ENCODE measurements around the gene TSPAN14. TPM values are rescaled to one million over a fixed set of nuclear protein-coding genes. Genes with fewer than 3 reads are reported as not detected.

Gene TSPAN14
- total RNA-seq, 4 donors from 2014 or later = 17.9 to 50.5 (median 38.4) TPM

DNA sequence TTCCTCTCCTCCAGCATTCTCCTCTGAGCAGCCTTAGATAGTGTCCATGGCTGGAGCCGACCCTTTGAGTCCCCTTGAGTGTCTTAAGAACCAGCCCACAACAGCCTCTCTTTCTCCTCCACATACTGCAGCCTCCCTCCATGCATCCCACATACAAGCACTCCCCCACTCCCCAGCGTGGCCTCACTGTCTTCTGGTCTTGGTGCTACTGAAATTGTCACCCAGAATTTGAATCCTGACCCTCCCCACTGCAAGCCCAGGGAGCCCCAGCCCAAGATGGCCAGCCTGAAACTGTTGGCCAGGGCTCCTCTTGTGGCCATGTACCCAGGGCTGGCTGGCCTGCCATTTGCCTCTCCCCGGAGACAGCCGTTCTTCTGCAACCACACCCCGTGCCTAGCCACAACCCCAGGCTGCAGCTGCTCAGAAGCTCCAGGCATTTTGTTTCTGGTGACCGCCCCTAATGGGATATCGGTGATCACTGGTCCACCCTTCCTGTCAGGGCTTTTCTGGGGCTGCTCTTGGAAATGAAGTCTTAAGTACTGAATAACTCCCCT lies 64.8 kb downstream of the TSPAN14 start:
- Histone ChIP-seq H3K36me3 (peaks cover 42 to 81% (median 73%) of the 10 kb centered on the region in 4 donors), H3K27me3 (no peaks in the 10 kb centered on the region), H3K4me1 (peaks cover 7 to 23% (median 18%) of the 10 kb centered on the region in 4 donors), H3K4me3 (no peak overlapping the region), H3K9me3 (no peaks in the 10 kb centered on the region), H3K27ac (replicated peaks in 1 of 4) (peak overlapping the region in 1 of 4 donors; percentile 22)
- no peak for TF ChIP-seq POLR2AphosphoS5 (IDR thresholded peaks at IDR 0.05)
- no peak for TF ChIP-seq POLR2A (IDR thresholded peaks at IDR 0.05; ENCODE audit: low read depth)
- no peak for TF ChIP-seq EP300 (IDR thresholded peaks at IDR 0.05)
- intact Hi-C loops (cut with DNase I) = no loop called here
- DNase-seq (ENCODE audit: extremely low spot score) = no peak
- WGBS = 73% methylated on average over 7 of the region's 7 CpGs

DNA sequence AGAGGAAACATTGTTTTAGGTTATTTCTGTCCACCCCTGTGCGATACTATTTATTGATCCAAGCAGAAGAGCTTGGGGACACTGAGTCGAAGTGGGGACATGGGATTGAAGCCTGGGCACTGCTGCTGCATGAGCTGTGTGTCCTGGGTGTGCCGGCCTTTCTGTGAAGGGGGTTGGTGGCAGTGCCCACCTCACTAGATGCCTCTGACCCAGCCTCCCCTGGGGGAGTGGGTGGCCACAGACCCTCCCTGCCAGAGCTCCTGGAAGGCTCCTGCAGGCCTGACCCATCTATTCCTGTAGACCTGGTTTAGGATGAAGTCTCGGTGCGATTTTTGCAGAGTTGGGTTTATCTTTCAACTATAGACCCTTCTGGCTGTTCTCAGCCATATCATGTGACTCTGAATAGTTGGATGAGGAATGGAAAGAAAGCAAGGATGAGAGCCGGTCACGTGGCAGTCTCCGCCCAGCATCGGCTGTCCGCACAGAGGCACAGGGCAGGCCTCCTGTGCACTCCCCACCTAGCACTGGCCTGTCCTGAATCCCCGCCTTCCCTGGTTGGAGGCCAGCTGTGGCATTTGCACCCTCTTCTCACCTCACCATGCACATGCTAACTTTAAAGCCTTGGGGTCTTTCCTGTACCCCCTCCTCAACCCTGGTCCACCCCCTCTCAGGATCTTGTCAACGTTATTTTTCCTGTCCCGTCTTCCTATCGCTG lies 66.0 kb downstream of the TSPAN14 start:
- no peaks in the 10 kb centered on the region for H3K27me3 ChIP-seq
- peaks cover 31 to 69% (median 60%) of the 10 kb centered on the region in 4 donors for H3K36me3 ChIP-seq
- peaks cover 7 to 23% (median 18%) of the 10 kb centered on the region in 4 donors for H3K4me1 ChIP-seq
- no peaks in the 10 kb centered on the region for H3K9me3 ChIP-seq
- H3K27ac ChIP-seq (replicated peaks in 1 of 4) = no peak overlapping the region
- WGBS = 90% methylated on average over 14 of the region's 14 CpGs
- intact Hi-C loops (cut with DNase I) = no loop called here
- no peak overlapping the region for H3K4me3 ChIP-seq
- DNase-seq (ENCODE audit: extremely low spot score) = no peak
- TF ChIP-seq, protein P1, sequence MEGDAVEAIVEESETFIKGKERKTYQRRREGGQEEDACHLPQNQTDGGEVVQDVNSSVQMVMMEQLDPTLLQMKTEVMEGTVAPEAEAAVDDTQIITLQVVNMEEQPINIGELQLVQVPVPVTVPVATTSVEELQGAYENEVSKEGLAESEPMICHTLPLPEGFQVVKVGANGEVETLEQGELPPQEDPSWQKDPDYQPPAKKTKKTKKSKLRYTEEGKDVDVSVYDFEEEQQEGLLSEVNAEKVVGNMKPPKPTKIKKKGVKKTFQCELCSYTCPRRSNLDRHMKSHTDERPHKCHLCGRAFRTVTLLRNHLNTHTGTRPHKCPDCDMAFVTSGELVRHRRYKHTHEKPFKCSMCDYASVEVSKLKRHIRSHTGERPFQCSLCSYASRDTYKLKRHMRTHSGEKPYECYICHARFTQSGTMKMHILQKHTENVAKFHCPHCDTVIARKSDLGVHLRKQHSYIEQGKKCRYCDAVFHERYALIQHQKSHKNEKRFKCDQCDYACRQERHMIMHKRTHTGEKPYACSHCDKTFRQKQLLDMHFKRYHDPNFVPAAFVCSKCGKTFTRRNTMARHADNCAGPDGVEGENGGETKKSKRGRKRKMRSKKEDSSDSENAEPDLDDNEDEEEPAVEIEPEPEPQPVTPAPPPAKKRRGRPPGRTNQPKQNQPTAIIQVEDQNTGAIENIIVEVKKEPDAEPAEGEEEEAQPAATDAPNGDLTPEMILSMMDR (IDR thresholded peaks at IDR 0.05) = no peak
- TF ChIP-seq EP300 (IDR thresholded peaks at IDR 0.05) (no peak), POLR2A (IDR thresholded peaks at IDR 0.05; ENCODE audit: low read depth) (no peak), POLR2AphosphoS5 (IDR thresholded peaks at IDR 0.05) (no peak)

DNA sequence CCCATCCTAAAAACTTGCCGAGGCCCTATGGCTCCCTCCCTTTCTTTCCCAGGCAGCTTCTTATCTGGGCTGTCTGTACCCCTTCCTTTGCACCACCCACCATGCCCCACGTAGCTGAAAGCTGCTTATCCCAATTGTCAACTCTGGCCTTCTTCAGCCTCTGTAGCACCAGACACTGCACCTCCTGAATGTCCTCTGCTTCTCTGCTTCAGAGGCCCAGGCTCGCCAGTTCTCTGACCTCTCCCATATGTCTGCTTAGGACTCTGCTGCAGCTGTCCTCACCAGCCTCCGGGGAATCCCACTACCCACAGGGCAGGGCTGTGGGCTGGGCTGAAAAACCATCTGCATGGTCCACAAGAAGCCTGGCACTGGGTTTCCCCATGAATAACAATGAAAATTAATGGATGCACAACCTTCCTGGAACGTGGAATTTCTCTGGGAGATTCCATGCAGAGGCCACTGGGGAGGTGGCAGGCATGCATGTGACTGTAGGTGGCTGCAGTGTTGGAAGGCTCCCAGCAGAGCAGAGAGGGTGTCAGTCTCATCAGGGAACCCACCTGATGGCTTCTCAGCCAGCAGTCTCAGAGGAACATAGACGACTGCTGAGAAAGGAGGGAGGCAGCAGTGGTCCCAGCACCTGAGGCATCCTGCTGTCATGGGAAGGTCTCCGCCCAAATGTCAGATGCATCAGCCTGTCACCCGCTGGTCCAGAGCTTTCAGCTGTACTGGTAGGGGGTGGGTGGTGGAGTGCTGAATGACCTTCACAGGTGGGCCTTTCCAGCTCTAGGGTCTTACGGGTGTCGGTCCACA lies 66.8 kb downstream of the TSPAN14 start:
- intact Hi-C loops (cut with DNase I) = no loop called here
- 91% methylated on average over 9 of the region's 10 CpGs for WGBS
- TF ChIP-seq EP300 (IDR thresholded peaks at IDR 0.05) = no peak
- TF ChIP-seq POLR2AphosphoS5 (IDR thresholded peaks at IDR 0.05) = no peak
- TF ChIP-seq, protein P1 (IDR thresholded peaks at IDR 0.05) = no peak
- no peak for TF ChIP-seq POLR2A (IDR thresholded peaks at IDR 0.05; ENCODE audit: low read depth)

DNA sequence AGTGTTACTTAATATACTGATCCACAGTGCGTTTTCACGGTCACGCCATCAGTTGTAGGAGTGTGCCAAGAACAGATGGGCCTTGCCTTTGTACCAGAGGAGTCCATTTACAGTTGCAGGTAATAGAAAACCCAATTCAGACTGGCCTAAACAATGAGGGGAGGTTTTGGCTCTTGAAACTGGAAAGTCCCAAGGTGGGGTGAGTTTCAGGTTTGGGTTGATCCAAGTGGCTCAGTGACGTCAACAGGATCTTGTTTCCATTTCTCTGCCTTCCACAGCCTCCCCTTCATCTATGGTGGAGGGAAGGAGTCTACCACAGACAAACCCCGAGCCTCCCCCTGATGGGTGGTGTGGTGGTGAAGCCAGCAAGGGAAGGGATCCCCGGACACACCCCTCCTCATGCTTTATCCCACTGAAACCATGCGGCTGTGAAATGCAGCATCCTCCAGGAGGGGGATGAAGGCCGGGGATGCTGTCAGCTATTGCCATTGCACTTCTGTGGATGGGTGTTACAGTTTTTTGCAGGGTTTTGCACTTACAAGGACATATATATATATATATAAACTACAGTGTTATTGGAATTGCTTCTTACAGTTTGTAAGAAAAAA lies 68.8 kb downstream of the TSPAN14 start:
- Histone ChIP-seq H3K4me1 (peaks cover 7 to 15% (median 14%) of the 10 kb centered on the region in 4 donors), H3K4me3 (no peak overlapping the region), H3K36me3 (peaks cover 12 to 41% (median 33%) of the 10 kb centered on the region in 4 donors), H3K9me3 (no peaks in the 10 kb centered on the region), H3K27ac (replicated peaks in 1 of 4) (no peak overlapping the region), H3K27me3 (no peaks in the 10 kb centered on the region)
- no peak for TF ChIP-seq EP300 (IDR thresholded peaks at IDR 0.05)
- TF ChIP-seq, protein P1 (IDR thresholded peaks at IDR 0.05) = no peak
- TF ChIP-seq POLR2AphosphoS5 (IDR thresholded peaks at IDR 0.05) = no peak
- 80% methylated on average over 8 of the region's 8 CpGs for WGBS
- DNase-seq (ENCODE audit: extremely low spot score) = no peak
- intact Hi-C loops (cut with DNase I) = no loop called here

More for the DNA sequence above, 66.8 kb downstream of the TSPAN14 start:
- peaks cover 7 to 24% (median 18%) of the 10 kb centered on the region in 4 donors for H3K4me1 ChIP-seq
- peaks cover 31 to 61% (median 53%) of the 10 kb centered on the region in 4 donors for H3K36me3 ChIP-seq
- H3K27me3 ChIP-seq = no peaks in the 10 kb centered on the region
- no peak for DNase-seq (ENCODE audit: extremely low spot score)
- no peak overlapping the region for H3K4me3 ChIP-seq
- no peaks in the 10 kb centered on the region for H3K9me3 ChIP-seq
- no peak overlapping the region for H3K27ac ChIP-seq (replicated peaks in 1 of 4)

All from esophagus muscularis mucosa (tissue), 4 donors.